OCI-LY7 (cell line): Measurements from ENCODE around the gene ABHD17A.

Experiments used
- CTCF ChIP-seq: fragments of 200-600 bp; sonication (generic); conservative IDR thresholded peaks from 2 replicates; pipeline ENCODE4 v1.5.1; 2014; ENCODE audit warnings: mild to moderate bottlenecking, antibody characterized with exemption, low read length, moderate library complexity, mixed read lengths
- EZH2phosphoT487 ChIP-seq: fragments of 200-600 bp; sonication (generic); IDR thresholded peaks from 2 replicates; pipeline ENCODE4 v1.6.1; 2018; ENCODE audit warnings: low read depth, borderline replicate concordance, mild to moderate bottlenecking, mixed run types, antibody characterized with exemption, low read length, moderate library complexity, mixed read lengths

DNA sequence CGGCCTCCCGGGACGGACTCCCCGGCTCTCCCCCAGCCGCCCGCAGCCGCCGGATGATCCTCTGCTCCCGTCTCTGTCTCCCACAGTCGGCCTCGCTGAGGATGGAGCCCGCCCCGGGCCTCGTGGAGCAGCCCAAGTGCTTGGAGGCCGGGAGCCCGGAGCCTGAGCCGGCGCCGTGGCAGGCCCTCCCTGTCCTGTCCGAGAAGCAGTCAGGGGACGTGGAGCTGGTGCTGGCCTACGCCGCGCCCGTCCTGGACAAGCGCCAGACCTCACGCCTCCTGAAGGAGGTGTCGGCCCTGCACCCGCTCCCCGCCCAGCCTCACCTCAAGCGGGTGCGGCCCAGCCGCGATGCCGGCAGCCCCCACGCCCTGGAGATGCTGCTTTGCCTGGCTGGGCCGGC, 26.7 kb upstream of the ABHD17A start:
- TF ChIP-seq CTCF: no peak
- no peak for TF ChIP-seq EZH2phosphoT487
